Neural crest cell (in vitro differentiated cells): Measurements from ENCODE around the gene ZSCAN21. TPM values are rescaled to one million over a fixed set of nuclear protein-coding genes. Genes with fewer than 3 reads are reported as not detected.

Experiments used
- DNase-seq: peaks from one replicate; pipeline ENCODE4 v3.0.0; 2021; ENCODE audit warnings: low read depth, mixed read lengths, low spot score
- H3K27ac Mint-ChIP-seq: one replicate; pipeline ENCODE4 v1.8.0; 2021; ENCODE audit warnings: mild to moderate bottlenecking, mixed read lengths; ENCODE audit not compliant: unreplicated experiment
- H3K27me3 Mint-ChIP-seq: 2 replicates; pipeline ENCODE4 v1.8.0; 2021; ENCODE audit warnings: low read depth, mild to moderate bottlenecking, mixed read lengths
- H3K36me3 Mint-ChIP-seq: 2 replicates; pipeline ENCODE4 v1.8.0; 2021; ENCODE audit warnings: low read depth, mild to moderate bottlenecking, mixed read lengths
- H3K4me1 Mint-ChIP-seq: 2 replicates; pipeline ENCODE4 v1.8.0; 2021; ENCODE audit warnings: mixed read lengths
- H3K4me3 Mint-ChIP-seq: one replicate; pipeline ENCODE4 v1.8.0; 2021; ENCODE audit warnings: mild to moderate bottlenecking, mixed read lengths
- H3K9me3 Mint-ChIP-seq: 2 replicates; pipeline ENCODE4 v1.8.0; 2021; ENCODE audit warnings: mixed read lengths
- total RNA-seq: library from RNA; stranded (reverse); gene quantifications from 2 replicates; pipeline ENCODE4 v1.2.1, GENCODE V29; 2021
- TF ChIP-seq, protein P1 (sequence below): fragments of 200-600 bp; sonication (generic); conservative IDR thresholded peaks from 2 replicates; pipeline ENCODE4 v1.5.0; 2021; ENCODE audit warnings: antibody characterized with exemption, mild to moderate bottlenecking

Gene ZSCAN21
- total RNA-seq, 1 donor from 2014 or later: 20.3 TPM

DNA sequence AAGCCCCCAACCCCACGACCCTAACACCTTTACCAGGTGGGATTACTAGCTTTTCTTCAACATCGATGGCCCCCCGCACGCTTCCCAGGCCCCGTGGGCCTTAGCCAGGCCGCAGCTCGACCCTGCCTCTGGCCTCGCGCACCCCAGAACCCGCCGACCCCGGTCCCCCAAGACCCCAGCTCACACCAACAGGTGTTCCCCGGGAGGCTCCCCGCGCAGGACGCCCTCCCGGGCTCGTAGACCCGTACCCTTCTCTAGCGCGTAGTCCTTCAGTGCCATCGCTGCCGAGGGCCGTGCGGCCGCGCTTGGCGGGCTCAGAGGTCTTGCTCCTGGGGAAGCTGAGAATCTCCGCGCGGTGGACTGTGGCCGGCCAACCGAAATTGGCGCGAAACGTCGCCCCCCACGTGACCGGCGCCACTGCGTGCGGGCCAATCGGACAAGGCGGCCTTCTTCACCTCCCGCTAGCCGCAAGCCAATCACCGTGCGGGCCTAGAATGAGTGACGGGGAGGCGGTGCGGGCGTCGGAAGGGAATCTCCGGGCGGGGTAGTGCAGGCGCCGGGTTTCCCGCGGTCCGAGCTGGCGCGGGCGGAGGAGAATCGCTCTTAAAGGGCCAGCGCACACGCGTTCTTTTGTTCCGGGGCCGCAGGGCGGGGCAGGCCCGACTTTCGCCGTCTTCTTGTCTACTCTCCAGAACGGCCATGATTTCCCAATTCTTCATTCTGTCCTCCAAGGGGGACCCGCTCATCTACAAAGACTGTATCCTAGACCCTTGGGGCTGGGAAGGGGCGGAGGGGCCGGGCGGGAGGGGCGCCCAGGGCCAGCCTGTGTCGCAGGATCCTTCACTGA is 51.7 kb downstream of the ZSCAN21 start, which contains the start of the genes AP4M1 and MCM7:
AP4M1 (plus strand) TSS at position 628 of the 847 bp plus-strand sequence; CDS start at position 700, 72 bp downstream.
MCM7 (minus strand) TSS at position 382 of the 847 bp plus-strand sequence; CDS start at position 279, 103 bp downstream.
- DNase-seq: peak; percentile 98
- Mint-ChIP-seq H3K27me3 (peaks cover 25% of the 10 kb centered on the region), H3K4me3 (peak within 1 kb of the TSS; percentile 99), H3K9me3 (no peaks in the 10 kb centered on the region), H3K27ac (peak within 1 kb of the TSS; percentile 100), H3K36me3 (peaks cover 41% of the 10 kb centered on the region), H3K4me1 (peaks cover 56% of the 10 kb centered on the region)
- TF ChIP-seq, protein P1, sequence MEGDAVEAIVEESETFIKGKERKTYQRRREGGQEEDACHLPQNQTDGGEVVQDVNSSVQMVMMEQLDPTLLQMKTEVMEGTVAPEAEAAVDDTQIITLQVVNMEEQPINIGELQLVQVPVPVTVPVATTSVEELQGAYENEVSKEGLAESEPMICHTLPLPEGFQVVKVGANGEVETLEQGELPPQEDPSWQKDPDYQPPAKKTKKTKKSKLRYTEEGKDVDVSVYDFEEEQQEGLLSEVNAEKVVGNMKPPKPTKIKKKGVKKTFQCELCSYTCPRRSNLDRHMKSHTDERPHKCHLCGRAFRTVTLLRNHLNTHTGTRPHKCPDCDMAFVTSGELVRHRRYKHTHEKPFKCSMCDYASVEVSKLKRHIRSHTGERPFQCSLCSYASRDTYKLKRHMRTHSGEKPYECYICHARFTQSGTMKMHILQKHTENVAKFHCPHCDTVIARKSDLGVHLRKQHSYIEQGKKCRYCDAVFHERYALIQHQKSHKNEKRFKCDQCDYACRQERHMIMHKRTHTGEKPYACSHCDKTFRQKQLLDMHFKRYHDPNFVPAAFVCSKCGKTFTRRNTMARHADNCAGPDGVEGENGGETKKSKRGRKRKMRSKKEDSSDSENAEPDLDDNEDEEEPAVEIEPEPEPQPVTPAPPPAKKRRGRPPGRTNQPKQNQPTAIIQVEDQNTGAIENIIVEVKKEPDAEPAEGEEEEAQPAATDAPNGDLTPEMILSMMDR: no peak

DNA sequence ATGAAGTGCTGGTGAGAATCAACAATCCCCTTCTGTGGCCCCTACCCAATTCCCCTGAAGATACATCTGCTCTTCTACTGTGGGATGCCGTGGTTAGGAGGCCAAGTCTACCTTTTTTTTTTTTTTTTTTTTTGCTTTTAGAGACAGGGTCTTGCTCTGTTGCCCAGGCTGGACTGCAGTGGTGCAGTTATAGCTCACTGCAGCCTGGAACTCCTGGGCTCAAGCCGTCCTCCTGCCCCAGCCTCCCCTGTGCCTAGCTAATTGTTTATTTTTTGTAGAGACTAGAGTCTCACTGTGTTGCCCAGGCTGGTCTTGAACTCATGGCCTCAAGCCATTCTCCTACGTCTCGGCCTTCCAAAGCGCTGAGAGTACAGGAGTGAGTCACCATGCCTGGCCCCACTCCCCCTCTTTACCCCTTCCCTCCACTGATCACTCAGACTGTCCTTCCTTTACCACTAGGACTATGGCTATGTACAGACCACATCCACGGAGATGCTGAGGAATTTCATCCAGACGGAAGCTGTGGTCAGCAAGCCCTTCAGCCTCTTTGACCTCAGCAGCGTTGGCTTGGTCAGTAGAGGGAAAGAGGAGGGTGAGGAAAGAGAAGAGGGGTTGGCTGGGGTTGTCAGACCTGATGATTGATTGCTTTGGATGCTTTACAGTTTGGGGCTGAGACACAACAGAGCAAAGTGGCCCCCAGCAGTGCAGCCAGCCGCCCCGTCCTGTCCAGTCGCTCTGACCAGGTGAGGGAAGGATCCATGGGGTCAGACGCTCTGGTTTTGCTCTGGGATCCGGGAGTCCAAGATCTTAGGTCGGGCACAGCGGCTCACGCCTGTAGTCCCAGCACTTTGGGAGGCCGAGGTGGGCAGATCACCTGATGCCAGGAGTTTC is 53.6 kb downstream of the ZSCAN21 start:
- Mint-ChIP-seq H3K4me3 (peak overlapping the region; percentile 99), H3K27ac (peak overlapping the region; percentile 84), H3K36me3 (peaks cover 32% of the 10 kb centered on the region), H3K27me3 (peaks cover 18% of the 10 kb centered on the region), H3K4me1 (peaks cover 44% of the 10 kb centered on the region), H3K9me3 (no peaks in the 10 kb centered on the region)
- no peak for DNase-seq
- TF ChIP-seq, protein P1: no peak

DNA sequence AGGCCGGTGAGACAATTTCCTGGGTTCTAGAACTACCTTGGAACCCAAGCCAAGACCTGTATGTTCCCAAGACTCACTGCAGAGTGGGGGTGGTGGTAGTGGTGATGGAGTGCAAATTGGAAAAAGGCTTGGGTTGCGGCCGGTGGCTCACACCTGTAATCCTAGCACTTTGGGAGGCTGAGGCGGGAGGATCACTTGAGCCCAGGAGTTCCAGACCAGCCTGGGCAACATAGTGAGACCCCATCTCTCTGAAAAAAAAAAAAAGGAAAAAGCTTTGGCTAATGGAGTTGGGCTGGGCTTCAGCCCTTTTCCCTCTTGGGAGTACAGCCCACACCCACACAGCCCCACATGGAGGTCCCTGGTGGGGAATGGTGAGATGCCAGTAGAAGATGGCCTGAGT is 56.0 kb downstream of the ZSCAN21 start:
- Mint-ChIP-seq H3K36me3 (peaks cover 11% of the 10 kb centered on the region), H3K4me3 (no peak overlapping the region)
- TF ChIP-seq, protein P1: no peak

DNA sequence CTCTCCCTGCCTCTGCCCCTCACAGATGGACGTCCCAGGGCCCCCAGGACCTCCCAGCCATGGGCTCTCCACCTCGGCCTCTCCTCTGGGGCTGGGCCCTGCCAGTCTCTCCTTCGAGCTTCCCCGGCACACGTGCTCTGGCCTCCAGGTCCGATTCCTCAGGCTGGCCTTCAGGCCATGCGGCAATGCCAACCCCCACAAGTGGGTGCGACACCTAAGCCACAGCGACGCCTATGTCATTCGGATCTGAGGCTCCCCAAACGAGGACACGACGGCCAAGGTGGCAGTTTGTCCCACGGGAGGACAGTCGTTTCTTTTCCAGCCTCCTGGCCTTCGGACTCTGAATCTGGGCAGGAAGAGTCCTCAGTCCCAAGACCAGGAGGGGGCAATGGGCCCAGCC is 57.1 kb downstream of the ZSCAN21 start:
- peaks cover 5% of the 10 kb centered on the region for H3K27me3 Mint-ChIP-seq
- peaks cover 16% of the 10 kb centered on the region for H3K4me1 Mint-ChIP-seq
- H3K27ac Mint-ChIP-seq: no peak overlapping the region
- H3K9me3 Mint-ChIP-seq: no peaks in the 10 kb centered on the region
- DNase-seq: no peak
- no peak overlapping the region for H3K4me3 Mint-ChIP-seq
- H3K36me3 Mint-ChIP-seq: peaks cover 9% of the 10 kb centered on the region
- TF ChIP-seq, protein P1: no peak

More for the DNA sequence above, 56.0 kb downstream of the ZSCAN21 start:
- peaks cover 11% of the 10 kb centered on the region for H3K27me3 Mint-ChIP-seq
- peak overlapping the region; percentile 20 for H3K27ac Mint-ChIP-seq
- DNase-seq: no peak
- peaks cover 22% of the 10 kb centered on the region for H3K4me1 Mint-ChIP-seq
- H3K9me3 Mint-ChIP-seq: no peaks in the 10 kb centered on the region

DNA sequence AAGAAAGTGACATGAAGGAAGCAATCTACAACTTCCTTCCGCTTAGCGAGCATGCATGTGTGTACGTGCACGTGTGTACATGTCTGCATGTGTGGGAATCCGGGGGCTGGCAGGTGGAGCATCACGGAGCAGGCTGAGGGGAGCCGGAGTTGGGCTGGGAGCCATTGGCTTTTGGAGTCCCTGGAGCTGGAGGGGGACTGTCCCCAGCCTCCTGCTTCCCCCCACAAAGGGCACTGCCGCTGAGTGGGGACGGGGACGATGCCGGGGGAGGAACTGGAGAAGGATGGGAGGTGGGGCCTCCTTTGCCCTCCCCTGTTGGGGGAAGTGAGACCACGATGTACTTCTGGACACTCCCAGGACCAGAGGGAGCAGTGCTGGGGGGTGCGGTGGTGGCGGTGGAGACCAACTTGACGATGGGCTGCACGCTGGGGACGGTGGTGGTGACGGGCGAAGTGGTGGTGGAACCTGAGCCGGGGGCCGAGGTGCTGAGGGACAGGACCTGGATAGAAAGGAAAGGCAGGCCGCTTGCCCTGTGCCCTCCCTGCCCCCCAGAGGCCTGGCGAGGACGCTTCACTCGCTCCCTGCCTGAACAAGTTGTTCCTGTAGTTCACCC is 57.7 kb downstream of the ZSCAN21 start:
- DNase-seq: no peak

More for the DNA sequence above, 57.7 kb downstream of the ZSCAN21 start:
- Mint-ChIP-seq H3K4me1 (peaks cover 16% of the 10 kb centered on the region), H3K4me3 (no peak overlapping the region), H3K9me3 (no peaks in the 10 kb centered on the region), H3K36me3 (peaks cover 8% of the 10 kb centered on the region), H3K27ac (no peak overlapping the region), H3K27me3 (peaks cover 3% of the 10 kb centered on the region)
- TF ChIP-seq, protein P1: no peak
